K562 (cell line): Measurements from ENCODE around the gene LIX1L. TPM values are rescaled to one million over a fixed set of nuclear protein-coding genes. Genes with fewer than 3 reads are reported as not detected.

Source experiments
- ATF1 ChIP-seq, 2 experiments: fragments of 450-650 bp in 1 of 2; IDR thresholded peaks; 2 replicates each; pipeline ENCODE4 v1.6.1; 2016; ENCODE audit warnings: missing compliant biosample characterization in 1 of 2, missing genetic modification characterization in 1 of 2
- CEBPB ChIP-seq: fragments of 450-650 bp; IDR thresholded peaks from 2 replicates; pipeline ENCODE4 v1.6.1; 2016; ENCODE audit warnings: missing genetic modification characterization, missing compliant biosample characterization
- CREB1 ChIP-seq, 2 experiments: sonication (generic) in 1 of 2; formaldehyde crosslinking in 1 of 2; IDR thresholded peaks; 2 replicates each; pipeline versions ENCODE4 v1.6.1 to v1.8.0; 2012 to 2022; ENCODE audit warnings: inconsistent platforms in 1 of 2, mild to moderate bottlenecking in 1 of 2, missing genetic modification reagents in 1 of 2, moderate library complexity in 1 of 2
- KLF1 ChIP-seq: fragments of 450-650 bp; IDR thresholded peaks from 2 replicates; pipeline ENCODE4 v1.6.1; 2016; ENCODE audit warnings: missing genetic modification characterization, missing compliant biosample characterization
- MAFG ChIP-seq: fragments of 450-650 bp; conservative IDR thresholded peaks from 2 replicates; pipeline ENCODE4 v1.6.1; 2016; ENCODE audit warnings: missing genetic modification characterization, missing compliant biosample characterization
- MAFK ChIP-seq: IDR thresholded peaks from 2 replicates; pipeline ENCODE4 v1.6.1; 2011; ENCODE audit warnings: low read length, improper control_type of control experiment
- MITF ChIP-seq: IDR thresholded peaks from 2 replicates; pipeline ENCODE4 v1.6.1; 2014; ENCODE audit warnings: antibody characterized with exemption
- NR2C2 ChIP-seq, 2 experiments: fragments of 200-800 bp in 1 of 2; sonication (Bioruptor generic) in 1 of 2; sonication (generic) in 1 of 2; formaldehyde crosslinking in 1 of 2; IDR thresholded peaks; 2 replicates each; pipeline versions ENCODE4 v1.6.1 to v1.8.0; 2016 to 2022; ENCODE audit warnings: mild to moderate bottlenecking in 1 of 2, missing compliant biosample characterization in 1 of 2, missing genetic modification characterization in 1 of 2, missing genetic modification reagents in 1 of 2
- OTX1 ChIP-seq: fragments of 450-650 bp; formaldehyde crosslinking; IDR thresholded peaks from 2 replicates; pipeline ENCODE4 v1.4.0; 2022; ENCODE audit warnings: mild to moderate bottlenecking
- TAF9B ChIP-seq: fragments of 450-650 bp; IDR thresholded peaks from 2 replicates; pipeline ENCODE4 v1.6.1; 2018; ENCODE audit warnings: mild to moderate bottlenecking; ENCODE audit not compliant: partially characterized antibody
- XRCC5 ChIP-seq: fragments of 200-400 bp; formaldehyde crosslinking; IDR thresholded peaks from 2 replicates; pipeline ENCODE4 v1.6.1; 2017; ENCODE audit warnings: low read depth, mild to moderate bottlenecking, low read length
- ZC3H11A ChIP-seq: IDR thresholded peaks from 2 replicates; pipeline ENCODE4 v1.6.1; 2012; ENCODE audit warnings: low read depth, low read length, improper control_type of control experiment
- ZNF384 ChIP-seq: IDR thresholded peaks from 2 replicates; pipeline ENCODE4 v1.6.1; 2012; ENCODE audit warnings: low read depth, low read length, improper control_type of control experiment
- polyA plus RNA-seq, 8 experiments: library from polyadenylated mRNA; depleted of rRNA in 4 of 8; stranded (reverse) in 5 of 8; unstranded in 3 of 8; fragments of >200 nt; fragmentation: Nextera tagmentation in 2 of 8; fragmentation: Illumina TruSeq in 1 of 8; extraction: Ambion mirVana in 2 of 8; extraction: Trizol in 1 of 8; gene quantifications; 2 replicates each; pipeline versions ENCODE4 v1.2.1 to v1.2.3, GENCODE V29; 2011 to 2014; ENCODE audit warnings: inconsistent platforms in 1 of 8, missing spikeins in 1 of 8
- total RNA-seq, 7 experiments: library from RNA; depleted of rRNA in 6 of 7; stranded (reverse); fragments of >200 nt in 6 of 7; fragmentation: Illumina TruSeq in 2 of 7; extraction: Trizol in 2 of 7; gene quantifications; 2 replicates each; pipeline versions ENCODE4 v1.2.1 to v1.2.3, GENCODE V29; 2011 to 2021; ENCODE audit warnings: low replicate concordance in 1 of 7
- TF ChIP-seq, protein P1 (sequence below), 2 experiments: fragments of 450-650 bp; IDR thresholded peaks; 2 replicates each; pipeline ENCODE4 v1.6.1; 2016
- TF ChIP-seq, protein P2 (sequence below): fragments of 200-800 bp; sonication (Bioruptor generic); IDR thresholded peaks from 2 replicates; pipeline ENCODE4 v1.6.1; 2016; ENCODE audit warnings: missing genetic modification characterization, missing compliant biosample characterization
- TF ChIP-seq, protein P3 (sequence below), 2 experiments: fragments of 450-650 bp; conservative IDR thresholded peaks; 2 replicates each; pipeline ENCODE4 v1.6.1; 2017; ENCODE audit warnings: mild to moderate bottlenecking in 2 of 2, moderate library complexity in 2 of 2
- TF ChIP-seq, protein P4 (sequence below): IDR thresholded peaks from 2 replicates; pipeline ENCODE4 v1.6.1; 2016; ENCODE audit warnings: missing genetic modification characterization, missing compliant biosample characterization

The LIX1L gene
- total and polyA plus RNA-seq, 9 of the 15 experiments (the other 6 are each of a cell fraction or from before 2014, with no cell fraction given): 4.6 to 26.5 (median 12.5) TPM

DNA sequence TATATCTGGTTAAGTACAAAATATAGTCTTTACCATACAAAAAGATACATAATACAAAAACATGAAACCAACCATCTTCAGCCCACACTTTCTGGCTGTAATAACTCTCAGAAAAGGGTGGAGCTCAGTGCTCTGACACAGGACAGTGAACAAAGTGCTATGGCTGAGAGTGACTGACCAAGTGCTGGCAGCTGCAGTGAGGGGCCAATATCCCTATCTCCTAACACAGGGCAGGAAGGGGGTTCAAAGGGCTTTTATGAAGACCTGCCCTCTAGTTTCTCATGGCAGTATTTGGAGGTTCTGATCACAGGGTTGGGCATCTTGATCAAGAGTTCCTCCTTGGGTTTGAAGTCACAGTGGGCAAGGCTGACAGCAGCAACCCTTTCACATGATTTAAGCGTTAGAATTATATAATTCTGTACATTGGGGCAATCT, 34.7 kb upstream of the LIX1L start (continued):
- TF ChIP-seq CREB1 (IDR thresholded peaks at IDR 0.05) (no peak), CREB1 (CRISPR knock-in tag; IDR thresholded peaks at IDR 0.05) (no peak), MITF (no peak), TAF9B (no peak), MAFG (no peak), MAFK (no peak), ATF1 (CRISPR knock-in tag; IDR thresholded peaks at IDR 0.05) (no peak), ATF1 (tag; IDR thresholded peaks at IDR 0.05) (no peak), ZNF384 (no peak), XRCC5 (no peak), CEBPB (tag) (no peak), NR2C2 (CRISPR knock-in tag; IDR thresholded peaks at IDR 0.05) (no peak), NR2C2 (tag; IDR thresholded peaks at IDR 0.05) (peak; percentile 42; the same call in 1 of the 2 replicates), KLF1 (tag) (no peak), OTX1 (CRISPR knock-in tag) (no peak), ZC3H11A (no peak)
- TF ChIP-seq, protein P1, sequence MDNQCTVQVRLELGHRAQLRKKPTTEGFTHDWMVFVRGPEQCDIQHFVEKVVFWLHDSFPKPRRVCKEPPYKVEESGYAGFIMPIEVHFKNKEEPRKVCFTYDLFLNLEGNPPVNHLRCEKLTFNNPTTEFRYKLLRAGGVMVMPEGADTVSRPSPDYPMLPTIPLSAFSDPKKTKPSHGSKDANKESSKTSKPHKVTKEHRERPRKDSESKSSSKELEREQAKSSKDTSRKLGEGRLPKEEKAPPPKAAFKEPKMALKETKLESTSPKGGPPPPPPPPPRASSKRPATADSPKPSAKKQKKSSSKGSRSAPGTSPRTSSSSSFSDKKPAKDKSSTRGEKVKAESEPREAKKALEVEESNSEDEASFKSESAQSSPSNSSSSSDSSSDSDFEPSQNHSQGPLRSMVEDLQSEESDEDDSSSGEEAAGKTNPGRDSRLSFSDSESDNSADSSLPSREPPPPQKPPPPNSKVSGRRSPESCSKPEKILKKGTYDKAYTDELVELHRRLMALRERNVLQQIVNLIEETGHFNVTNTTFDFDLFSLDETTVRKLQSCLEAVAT (IDR thresholded peaks at IDR 0.05): peak; percentile 62 to 68; a peak in 3 of 4 replicates
- TF ChIP-seq, protein P2, sequence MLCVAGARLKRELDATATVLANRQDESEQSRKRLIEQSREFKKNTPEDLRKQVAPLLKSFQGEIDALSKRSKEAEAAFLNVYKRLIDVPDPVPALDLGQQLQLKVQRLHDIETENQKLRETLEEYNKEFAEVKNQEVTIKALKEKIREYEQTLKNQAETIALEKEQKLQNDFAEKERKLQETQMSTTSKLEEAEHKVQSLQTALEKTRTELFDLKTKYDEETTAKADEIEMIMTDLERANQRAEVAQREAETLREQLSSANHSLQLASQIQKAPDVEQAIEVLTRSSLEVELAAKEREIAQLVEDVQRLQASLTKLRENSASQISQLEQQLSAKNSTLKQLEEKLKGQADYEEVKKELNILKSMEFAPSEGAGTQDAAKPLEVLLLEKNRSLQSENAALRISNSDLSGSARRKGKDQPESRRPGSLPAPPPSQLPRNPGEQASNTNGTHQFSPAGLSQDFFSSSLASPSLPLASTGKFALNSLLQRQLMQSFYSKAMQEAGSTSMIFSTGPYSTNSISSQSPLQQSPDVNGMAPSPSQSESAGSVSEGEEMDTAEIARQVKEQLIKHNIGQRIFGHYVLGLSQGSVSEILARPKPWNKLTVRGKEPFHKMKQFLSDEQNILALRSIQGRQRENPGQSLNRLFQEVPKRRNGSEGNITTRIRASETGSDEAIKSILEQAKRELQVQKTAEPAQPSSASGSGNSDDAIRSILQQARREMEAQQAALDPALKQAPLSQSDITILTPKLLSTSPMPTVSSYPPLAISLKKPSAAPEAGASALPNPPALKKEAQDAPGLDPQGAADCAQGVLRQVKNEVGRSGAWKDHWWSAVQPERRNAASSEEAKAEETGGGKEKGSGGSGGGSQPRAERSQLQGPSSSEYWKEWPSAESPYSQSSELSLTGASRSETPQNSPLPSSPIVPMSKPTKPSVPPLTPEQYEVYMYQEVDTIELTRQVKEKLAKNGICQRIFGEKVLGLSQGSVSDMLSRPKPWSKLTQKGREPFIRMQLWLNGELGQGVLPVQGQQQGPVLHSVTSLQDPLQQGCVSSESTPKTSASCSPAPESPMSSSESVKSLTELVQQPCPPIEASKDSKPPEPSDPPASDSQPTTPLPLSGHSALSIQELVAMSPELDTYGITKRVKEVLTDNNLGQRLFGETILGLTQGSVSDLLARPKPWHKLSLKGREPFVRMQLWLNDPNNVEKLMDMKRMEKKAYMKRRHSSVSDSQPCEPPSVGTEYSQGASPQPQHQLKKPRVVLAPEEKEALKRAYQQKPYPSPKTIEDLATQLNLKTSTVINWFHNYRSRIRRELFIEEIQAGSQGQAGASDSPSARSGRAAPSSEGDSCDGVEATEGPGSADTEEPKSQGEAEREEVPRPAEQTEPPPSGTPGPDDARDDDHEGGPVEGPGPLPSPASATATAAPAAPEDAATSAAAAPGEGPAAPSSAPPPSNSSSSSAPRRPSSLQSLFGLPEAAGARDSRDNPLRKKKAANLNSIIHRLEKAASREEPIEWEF (CRISPR knock-in tag): no peak
- TF ChIP-seq, protein P3, sequence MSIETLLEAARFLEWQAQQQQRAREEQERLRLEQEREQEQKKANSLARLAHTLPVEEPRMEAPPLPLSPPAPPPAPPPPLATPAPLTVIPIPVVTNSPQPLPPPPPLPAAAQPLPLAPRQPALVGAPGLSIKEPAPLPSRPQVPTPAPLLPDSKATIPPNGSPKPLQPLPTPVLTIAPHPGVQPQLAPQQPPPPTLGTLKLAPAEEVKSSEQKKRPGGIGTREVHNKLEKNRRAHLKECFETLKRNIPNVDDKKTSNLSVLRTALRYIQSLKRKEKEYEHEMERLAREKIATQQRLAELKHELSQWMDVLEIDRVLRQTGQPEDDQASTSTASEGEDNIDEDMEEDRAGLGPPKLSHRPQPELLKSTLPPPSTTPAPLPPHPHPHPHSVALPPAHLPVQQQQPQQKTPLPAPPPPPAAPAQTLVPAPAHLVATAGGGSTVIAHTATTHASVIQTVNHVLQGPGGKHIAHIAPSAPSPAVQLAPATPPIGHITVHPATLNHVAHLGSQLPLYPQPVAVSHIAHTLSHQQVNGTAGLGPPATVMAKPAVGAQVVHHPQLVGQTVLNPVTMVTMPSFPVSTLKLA (conservative IDR thresholded peaks at IDR 0.05): no peak
- TF ChIP-seq, protein P4, sequence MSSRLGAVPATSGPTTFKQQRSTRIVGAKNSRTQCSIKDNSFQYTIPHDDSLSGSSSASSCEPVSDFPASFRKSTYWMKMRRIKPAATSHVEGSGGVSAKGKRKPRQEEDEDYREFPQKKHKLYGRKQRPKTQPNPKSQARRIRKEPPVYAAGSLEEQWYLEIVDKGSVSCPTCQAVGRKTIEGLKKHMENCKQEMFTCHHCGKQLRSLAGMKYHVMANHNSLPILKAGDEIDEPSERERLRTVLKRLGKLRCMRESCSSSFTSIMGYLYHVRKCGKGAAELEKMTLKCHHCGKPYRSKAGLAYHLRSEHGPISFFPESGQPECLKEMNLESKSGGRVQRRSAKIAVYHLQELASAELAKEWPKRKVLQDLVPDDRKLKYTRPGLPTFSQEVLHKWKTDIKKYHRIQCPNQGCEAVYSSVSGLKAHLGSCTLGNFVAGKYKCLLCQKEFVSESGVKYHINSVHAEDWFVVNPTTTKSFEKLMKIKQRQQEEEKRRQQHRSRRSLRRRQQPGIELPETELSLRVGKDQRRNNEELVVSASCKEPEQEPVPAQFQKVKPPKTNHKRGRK (tag): no peak
